ENCODE data around the gene LAMTOR2. TPM values are rescaled to one million over a fixed set of nuclear protein-coding genes. Genes with fewer than 3 reads are reported as not detected.
"Not testable (repeated sequence)": the region's sequence is repeated elsewhere in the genome, so short reads cannot be mapped to it uniquely, and the experiment has no call there.

Gene LAMTOR2
- total RNA-seq, 8 experiments from 2014 or later = 85.2 to 166 (median 102) TPM

DNA sequence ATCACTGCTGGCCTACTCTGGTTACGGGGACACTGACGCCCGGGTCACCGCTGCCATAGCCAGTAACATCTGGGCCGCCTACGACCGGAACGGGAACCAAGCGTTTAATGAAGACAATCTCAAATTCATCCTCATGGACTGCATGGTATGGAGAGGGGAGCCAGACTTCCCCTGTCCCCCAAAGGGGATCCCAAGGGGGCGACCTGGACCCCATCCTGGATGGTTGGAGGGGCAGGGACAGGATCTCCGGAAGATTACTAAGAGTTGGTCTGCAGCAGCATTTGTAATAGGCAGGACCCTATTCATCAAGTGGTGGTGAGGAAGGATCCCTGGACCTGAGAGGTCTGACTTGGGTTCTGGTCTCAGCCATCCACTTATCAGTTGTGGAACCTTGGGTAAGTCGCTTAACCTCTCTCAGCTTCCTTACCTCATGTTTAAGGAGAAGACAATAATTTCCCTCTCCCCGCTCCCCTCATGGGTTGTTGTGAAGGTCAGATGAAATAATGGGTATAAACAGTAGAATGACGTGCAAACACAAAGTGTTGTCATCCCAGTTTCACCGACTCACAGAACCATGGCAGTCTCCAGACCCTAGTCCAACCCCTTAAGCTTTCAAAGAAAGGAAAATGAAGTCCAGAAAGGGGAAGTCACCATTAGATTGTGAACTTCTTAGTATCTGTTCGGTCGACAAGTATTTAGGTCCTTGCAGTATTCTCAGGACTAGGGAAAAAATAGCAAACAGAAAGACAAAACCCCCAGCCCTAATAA is 883 bp downstream of the LAMTOR2 start:
- Histone ChIP-seq H3K27ac (peak overlapping the region; percentile 67 to 72), H3K4me3 (peak overlapping the region; percentile 79 to 97 (median 96)), H3K4me1 (replicated peaks in 1 of 2) (peaks cover 3 to 6% of the 10 kb centered on the region in 2 donors)
- 0 to 80% (median 63%) methylated on average over 1 to 10 of the region's 17 CpGs; no CpG with 5 or more reads in 2 of the 10 experiments for WGBS, 10 experiments
- in situ Hi-C loops (cut with MboI; ENCODE audit: low pct_unique_long_range_greater_than_20kb in 2 of 9, low sequenced_read_pairs in 9 of 9, unreplicated experiment in 9 of 9) = no loop called here
- no peak for ATAC-seq (replicated peaks in 6 of 8)

DNA sequence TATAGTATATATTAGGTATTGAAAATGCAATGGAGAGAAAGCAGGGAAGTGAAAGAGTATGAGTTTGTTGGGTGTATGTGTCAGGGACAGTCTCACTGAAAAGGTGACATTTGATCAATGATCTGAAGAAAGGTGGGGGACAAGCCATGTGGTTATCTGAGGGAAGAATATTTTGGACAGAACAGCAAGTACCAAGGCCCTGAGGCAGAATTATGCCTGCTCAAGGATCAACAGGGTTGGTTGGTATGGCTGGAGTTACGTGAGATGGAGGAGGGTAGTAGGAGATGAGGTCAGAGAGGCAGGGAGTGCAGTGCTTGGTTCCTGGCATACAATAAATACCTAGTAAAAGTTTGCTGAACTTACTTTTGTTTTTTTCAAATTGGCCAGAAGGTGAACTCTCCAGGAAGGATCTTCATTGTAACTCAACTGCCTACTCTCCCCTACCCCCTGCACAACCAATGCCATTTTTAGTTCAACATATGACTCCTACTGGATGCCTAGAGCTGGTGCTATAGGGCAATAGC is 1.8 kb downstream of the LAMTOR2 start:
- no peak for ATAC-seq (replicated peaks in 6 of 8)
- no peak overlapping the region for H3K4me3 ChIP-seq
- in situ Hi-C loops (cut with MboI; ENCODE audit: low pct_unique_long_range_greater_than_20kb in 2 of 9, low sequenced_read_pairs in 9 of 9, unreplicated experiment in 9 of 9) = no loop called here
- no peak overlapping the region for H3K27ac ChIP-seq
- WGBS, 10 experiments = 100% methylated on average over 1 of the region's 1 CpG; no CpG with 5 or more reads in 1 of the 10 experiments
- H3K4me1 ChIP-seq (replicated peaks in 1 of 2) = peaks cover 3 to 9% of the 10 kb centered on the region in 2 donors

- H3K4me1 ChIP-seq (replicated peaks in 1 of 2) = peaks cover 3 to 12% of the 10 kb centered on the region in 2 donors
- H3K4me3 ChIP-seq = no peak within 1 kb of the TSS
- in situ Hi-C loops (cut with MboI; ENCODE audit: low pct_unique_long_range_greater_than_20kb in 2 of 9, low sequenced_read_pairs in 9 of 9, unreplicated experiment in 9 of 9) = no loop called here
- no peak for ATAC-seq (replicated peaks in 6 of 8)
- 48 to 80% (median 71%) methylated on average over 3 to 7 of the region's 11 CpGs; no CpG with 5 or more reads in 5 of the 10 experiments for WGBS, 10 experiments
- peak within 1 kb of the TSS in 1 of 2 donors; percentile 32 for H3K27ac ChIP-seq
Measured at GRCh38 chr1:156060937-156061636, 6.5 kb downstream of the LAMTOR2 start, which contains the start of gene RAB25. Gene RAB25, plus strand, starts transcription at chr1:156061160. Its CDS starts 241 bp downstream, at chr1:156061401.

- no peak overlapping the region for H3K27ac ChIP-seq
- H3K4me1 ChIP-seq (replicated peaks in 1 of 2) = peaks cover 3 to 12% of the 10 kb centered on the region in 2 donors
- WGBS, 10 experiments = 60 to 100% (median 87%) methylated on average over 1 to 2 of the region's 3 CpGs; no CpG with 5 or more reads in 5 of the 10 experiments
- ATAC-seq (replicated peaks in 6 of 8) = peak in 3 of 8 experiments; percentile 44 to 81 (median 69)
- H3K4me3 ChIP-seq = no peak overlapping the region
- in situ Hi-C loops (cut with MboI; ENCODE audit: low pct_unique_long_range_greater_than_20kb in 2 of 9, low sequenced_read_pairs in 9 of 9, unreplicated experiment in 9 of 9) = no loop called here
Measured at GRCh38 chr1:156062189-156062588, 7.6 kb downstream of the LAMTOR2 start.

- H3K4me1 ChIP-seq (replicated peaks in 1 of 2) = peaks cover 3 to 12% of the 10 kb centered on the region in 2 donors
- ATAC-seq (replicated peaks in 6 of 8) = peak in 1 of 8 experiments; percentile 42
- in situ Hi-C loops (cut with MboI; ENCODE audit: low pct_unique_long_range_greater_than_20kb in 2 of 9, low sequenced_read_pairs in 9 of 9, unreplicated experiment in 9 of 9) = no loop called here
- no peak overlapping the region for H3K27ac ChIP-seq
- no peak overlapping the region for H3K4me3 ChIP-seq
- 13 to 65% (median 43%) methylated on average over 1 to 2 of the region's 2 CpGs; no CpG with 5 or more reads in 4 of the 10 experiments for WGBS, 10 experiments
Measured at GRCh38 chr1:156063997-156064285, 9.4 kb downstream of the LAMTOR2 start.

GRCh38 chr1:156064615-156065014 is 10.0 kb downstream of the LAMTOR2 start:
- no peak for ATAC-seq (replicated peaks in 6 of 8)
- Histone ChIP-seq H3K4me3 (no peak overlapping the region), H3K27ac (no peak overlapping the region), H3K4me1 (replicated peaks in 1 of 2) (peaks cover 3 to 12% of the 10 kb centered on the region in 2 donors)
- 80 to 100% (median 100%) methylated on average over 1 to 2 of the region's 2 CpGs; no CpG with 5 or more reads in 4 of the 10 experiments for WGBS, 10 experiments
- in situ Hi-C loops (cut with MboI; ENCODE audit: low pct_unique_long_range_greater_than_20kb in 2 of 9, low sequenced_read_pairs in 9 of 9, unreplicated experiment in 9 of 9) = no loop called here

- 83 to 100% (median 95%) methylated on average over 1 to 3 of the region's 3 CpGs; no CpG with 5 or more reads in 3 of the 10 experiments for WGBS, 10 experiments
- Histone ChIP-seq H3K4me1 (replicated peaks in 1 of 2) (peaks cover 3 to 12% of the 10 kb centered on the region in 2 donors), H3K4me3 (no peak overlapping the region), H3K27ac (no peak overlapping the region)
- peak in 1 of 8 experiments; percentile 2 for ATAC-seq (replicated peaks in 6 of 8)
- in situ Hi-C loops (cut with MboI; ENCODE audit: low pct_unique_long_range_greater_than_20kb in 2 of 9, low sequenced_read_pairs in 9 of 9, unreplicated experiment in 9 of 9) = no loop called here
Measured at GRCh38 chr1:156065212-156065611, 10.6 kb downstream of the LAMTOR2 start.

- WGBS, 10 experiments = 67 to 100% (median 77%) methylated on average over 1 to 10 of the region's 16 CpGs; no CpG with 5 or more reads in 4 of the 10 experiments
- Histone ChIP-seq H3K4me3 (no peak overlapping the region), H3K4me1 (replicated peaks in 1 of 2) (peaks cover 3 to 12% of the 10 kb centered on the region in 2 donors), H3K27ac (no peak overlapping the region)
- in situ Hi-C loops (cut with MboI; ENCODE audit: low pct_unique_long_range_greater_than_20kb in 2 of 9, low sequenced_read_pairs in 9 of 9, unreplicated experiment in 9 of 9) = no loop called here
- peak in 5 of 8 experiments; percentile 7 to 27 (median 16) for ATAC-seq (replicated peaks in 6 of 8)
Measured at GRCh38 chr1:156065871-156066270, 11.3 kb downstream of the LAMTOR2 start.

GRCh38 chr1:156067262-156067661 is 12.7 kb downstream of the LAMTOR2 start:
- Histone ChIP-seq H3K4me3 (no peak overlapping the region), H3K27ac (no peak overlapping the region), H3K4me1 (replicated peaks in 1 of 2) (peaks cover 3 to 5% of the 10 kb centered on the region in 2 donors)
- no peak for ATAC-seq (replicated peaks in 6 of 8)
- in situ Hi-C loops (cut with MboI; ENCODE audit: low pct_unique_long_range_greater_than_20kb in 2 of 9, low sequenced_read_pairs in 9 of 9, unreplicated experiment in 9 of 9) = no loop called here
- 50 to 80% (median 54%) methylated on average over 1 to 2 of the region's 2 CpGs; no CpG with 5 or more reads in 6 of the 10 experiments for WGBS, 10 experiments

- no peak overlapping the region for H3K27ac ChIP-seq
- in situ Hi-C loops (cut with MboI; ENCODE audit: low pct_unique_long_range_greater_than_20kb in 2 of 9, low sequenced_read_pairs in 9 of 9, unreplicated experiment in 9 of 9) = no loop called here
- WGBS, 10 experiments = 20 to 100% (median 87%) methylated on average over 1 to 3 of the region's 3 CpGs; no CpG with 5 or more reads in 4 of the 10 experiments
- peaks cover 12 to 13% of the 10 kb centered on the region in 2 donors for H3K4me1 ChIP-seq (replicated peaks in 1 of 2)
- ATAC-seq (replicated peaks in 6 of 8) = no peak
- no peak overlapping the region for H3K4me3 ChIP-seq
Measured at GRCh38 chr1:156069490-156070455, 15.2 kb downstream of the LAMTOR2 start.

- WGBS, 10 experiments = no CpG with 5 or more reads among the region's 4 CpGs
- Histone ChIP-seq H3K4me1 (replicated peaks in 1 of 2) (peaks cover 18 to 19% of the 10 kb centered on the region in 2 donors), H3K4me3 (no peak overlapping the region), H3K27ac (no peak overlapping the region)
- in situ Hi-C loops (cut with MboI; ENCODE audit: low pct_unique_long_range_greater_than_20kb in 2 of 9, low sequenced_read_pairs in 9 of 9, unreplicated experiment in 9 of 9) = no loop called here
- ATAC-seq (replicated peaks in 6 of 8) = peak in 1 of 8 experiments; percentile 3
Measured at GRCh38 chr1:156070548-156070947, 16.0 kb downstream of the LAMTOR2 start.

DNA sequence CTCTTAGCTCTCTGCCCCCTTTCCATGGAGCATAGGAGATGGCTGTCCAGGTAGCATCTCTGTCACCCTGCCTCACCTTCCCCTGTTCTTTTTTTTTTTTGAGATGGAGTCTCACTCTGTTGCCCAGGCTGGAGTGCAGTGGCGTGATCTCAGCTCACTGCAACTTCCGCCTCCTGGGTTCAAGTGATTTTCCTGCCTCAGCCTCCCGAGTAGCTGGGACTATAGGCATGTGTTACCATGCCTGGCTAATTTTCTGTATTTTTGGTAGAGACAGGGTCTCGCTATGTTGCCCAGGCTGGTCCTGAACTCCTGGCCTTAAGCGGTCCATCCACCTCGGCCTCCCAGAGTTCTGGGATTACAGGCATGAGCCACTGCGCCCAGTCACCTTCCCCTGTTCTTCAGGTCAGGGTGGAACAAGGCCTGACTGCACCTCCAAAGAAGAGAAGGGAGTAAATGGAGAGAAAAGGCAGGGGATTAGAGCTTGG is 16.8 kb downstream of the LAMTOR2 start:
- in situ Hi-C loops (cut with MboI; ENCODE audit: low pct_unique_long_range_greater_than_20kb in 2 of 9, low sequenced_read_pairs in 9 of 9, unreplicated experiment in 9 of 9); H3K4me3 ChIP-seq; ATAC-seq (replicated peaks in 6 of 8); H3K27ac ChIP-seq: not testable (repeated sequence)
- H3K4me1 ChIP-seq (replicated peaks in 1 of 2) = peaks cover 24 to 25% of the 10 kb centered on the region in 2 donors
- WGBS, 10 experiments = 76 to 100% (median 96%) methylated on average over 2 to 6 of the region's 7 CpGs; no CpG with 5 or more reads in 4 of the 10 experiments

Measured in motor neuron (in vitro differentiated cells).